NCI-H2081 (cell line): Measurements from ENCODE around the gene NRXN2.
"Not testable (repeated sequence)": the region's sequence is repeated elsewhere in the genome, so short reads cannot be mapped to it uniquely, and the experiment has no call there.

Source experiments
- DNase-seq, 2 experiments: peaks; one replicate each; lab custom pipeline; 2025; lab: John Stamatoyannopoulos, UW

Gene NRXN2

GRCh38 chr11:64674774-64675173 lies 48.2 kb downstream of the NRXN2 start:
- DNase-seq: no peak

GRCh38 chr11:64673279-64673678 lies 49.7 kb downstream of the NRXN2 start:
- no peak for DNase-seq

GRCh38 chr11:64672875-64673274 lies 50.1 kb downstream of the NRXN2 start:
- no peak for DNase-seq

- no peak for DNase-seq
Measured at GRCh38 chr11:64670975-64671374, 52.0 kb downstream of the NRXN2 start.

GRCh38 chr11:64667154-64667745 lies 55.7 kb downstream of the NRXN2 start:
- no peak for DNase-seq

GRCh38 chr11:64665411-64665821 lies 57.6 kb downstream of the NRXN2 start:
- no peak for DNase-seq

GRCh38 chr11:64664236-64664870 lies 58.6 kb downstream of the NRXN2 start:
- not testable (repeated sequence) for DNase-seq

- DNase-seq: no peak
Measured at GRCh38 chr11:64663656-64664055, 59.3 kb downstream of the NRXN2 start.

GRCh38 chr11:64661614-64662013 lies 61.4 kb downstream of the NRXN2 start:
- no peak for DNase-seq

GRCh38 chr11:64661146-64661545 lies 61.9 kb downstream of the NRXN2 start:
- DNase-seq: no peak

- DNase-seq: no peak
Measured at GRCh38 chr11:64660706-64661105, 62.3 kb downstream of the NRXN2 start.

- no peak for DNase-seq
Measured at GRCh38 chr11:64660205-64660604, 62.8 kb downstream of the NRXN2 start.

- DNase-seq: no peak
Measured at GRCh38 chr11:64659417-64660144, 63.4 kb downstream of the NRXN2 start.

GRCh38 chr11:64658265-64658664 lies 64.7 kb downstream of the NRXN2 start:
- no peak for DNase-seq

GRCh38 chr11:64656862-64657261 lies 66.1 kb downstream of the NRXN2 start:
- DNase-seq: no peak

- no peak for DNase-seq
Measured at GRCh38 chr11:64655941-64656601, 66.9 kb downstream of the NRXN2 start.

- DNase-seq: no peak
Measured at GRCh38 chr11:64654958-64655541, 67.9 kb downstream of the NRXN2 start.

GRCh38 chr11:64654439-64654838 lies 68.6 kb downstream of the NRXN2 start:
- no peak for DNase-seq

GRCh38 chr11:64653388-64653973 lies 69.5 kb downstream of the NRXN2 start:
- no peak for DNase-seq

GRCh38 chr11:64652586-64653387 lies 70.2 kb downstream of the NRXN2 start:
- DNase-seq: peak; percentile 57 to 64

GRCh38 chr11:64650923-64651523 lies 72.0 kb downstream of the NRXN2 start:
- peak in 1 of 2 experiments; percentile 8 for DNase-seq
